HFFc6 (cell line): ENCODE results near the gene C16orf92. TPM values are rescaled to one million over a fixed set of nuclear protein-coding genes. Genes with fewer than 3 reads are reported as not detected.
A peak's percentile ranks its signal among the peaks of the same experiment; 100 is the strongest.

ENCODE experiments used
- DNase-seq: peaks from one replicate; pipeline ENCODE4 v3.0.0-alpha.2; 2018
- H3K27ac Mint-ChIP-seq: 2 replicates; pipeline ENCODE4 v1.8.0; 2020; ENCODE audit warnings: mild to moderate bottlenecking, mixed read lengths
- H3K27me3 Mint-ChIP-seq: 2 replicates; pipeline ENCODE4 v1.8.0; 2021; ENCODE audit warnings: mild to moderate bottlenecking, moderate library complexity, mixed read lengths; ENCODE audit not compliant: insufficient read depth
- H3K36me3 Mint-ChIP-seq: 2 replicates; pipeline ENCODE4 v1.8.0; 2021; ENCODE audit warnings: low read depth, mixed read lengths
- H3K4me1 Mint-ChIP-seq: 2 replicates; pipeline ENCODE4 v1.8.0; 2020; ENCODE audit warnings: low read depth, mixed read lengths
- H3K4me3 Mint-ChIP-seq: 2 replicates; pipeline ENCODE4 v1.8.0; 2020; ENCODE audit warnings: mild to moderate bottlenecking, moderate library complexity, mixed read lengths
- H3K9me3 Mint-ChIP-seq: 2 replicates; pipeline ENCODE4 v1.8.0; 2020; ENCODE audit warnings: mild to moderate bottlenecking, mixed read lengths
- total RNA-seq, 6 experiments: library from RNA; stranded (reverse); fragmentation: NEBNext Ultra II Directional; extraction: Animal tissue kit (Norgen Biotek cat#: 25700); gene quantifications; 2 replicates in 1 of 6; 3 replicates in 5 of 6; pipeline ENCODE4 v1.2.3, GENCODE V29; 2021
- TF ChIP-seq, protein P1 (sequence below): fragments of 200-600 bp; sonication (generic); IDR thresholded peaks from 2 replicates; pipeline ENCODE4 v1.5.0; 2021; ENCODE audit warnings: antibody characterized with exemption, mild to moderate bottlenecking

C16orf92 gene
- total RNA-seq, 6 experiments from 2014 or later, result not detected

DNA sequence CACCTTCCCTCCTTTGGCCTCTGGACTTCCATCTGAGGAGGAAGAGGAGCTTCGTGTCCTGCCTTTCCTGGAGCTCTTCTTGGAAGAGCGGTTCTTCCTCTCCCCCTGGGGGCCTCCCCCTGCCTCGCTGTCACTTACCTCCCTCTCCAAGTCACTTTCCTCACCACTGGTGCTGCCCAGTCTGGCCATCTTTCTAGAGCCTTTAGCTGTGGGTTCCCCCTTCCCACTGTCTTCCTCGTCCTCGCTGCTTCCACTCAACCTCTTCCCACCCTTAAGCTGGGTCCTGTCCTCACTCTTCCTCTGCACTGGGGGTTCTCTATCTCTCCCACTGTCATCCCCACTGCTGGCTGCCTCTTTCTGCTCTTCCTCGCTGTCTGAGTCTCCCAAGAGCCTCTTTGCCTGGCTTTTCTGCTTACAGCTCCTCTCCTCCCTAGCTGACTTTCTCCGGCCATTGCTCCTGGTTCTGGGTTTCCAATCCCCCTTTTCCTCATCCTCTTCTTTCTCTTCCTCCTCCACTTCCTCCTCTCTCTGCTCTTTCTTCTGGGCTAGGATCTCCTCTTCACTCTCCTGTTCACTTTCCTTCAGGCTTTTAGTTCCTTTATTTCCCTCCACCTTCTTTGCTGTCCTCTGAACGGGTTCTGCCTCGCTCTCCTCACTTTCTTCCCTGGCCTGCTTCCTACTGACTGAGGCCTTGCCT lies 28.9 kb upstream of the C16orf92 start:
- H3K36me3 Mint-ChIP-seq, result peaks cover 33% of the 10 kb centered on the region
- TF ChIP-seq, protein P1, sequence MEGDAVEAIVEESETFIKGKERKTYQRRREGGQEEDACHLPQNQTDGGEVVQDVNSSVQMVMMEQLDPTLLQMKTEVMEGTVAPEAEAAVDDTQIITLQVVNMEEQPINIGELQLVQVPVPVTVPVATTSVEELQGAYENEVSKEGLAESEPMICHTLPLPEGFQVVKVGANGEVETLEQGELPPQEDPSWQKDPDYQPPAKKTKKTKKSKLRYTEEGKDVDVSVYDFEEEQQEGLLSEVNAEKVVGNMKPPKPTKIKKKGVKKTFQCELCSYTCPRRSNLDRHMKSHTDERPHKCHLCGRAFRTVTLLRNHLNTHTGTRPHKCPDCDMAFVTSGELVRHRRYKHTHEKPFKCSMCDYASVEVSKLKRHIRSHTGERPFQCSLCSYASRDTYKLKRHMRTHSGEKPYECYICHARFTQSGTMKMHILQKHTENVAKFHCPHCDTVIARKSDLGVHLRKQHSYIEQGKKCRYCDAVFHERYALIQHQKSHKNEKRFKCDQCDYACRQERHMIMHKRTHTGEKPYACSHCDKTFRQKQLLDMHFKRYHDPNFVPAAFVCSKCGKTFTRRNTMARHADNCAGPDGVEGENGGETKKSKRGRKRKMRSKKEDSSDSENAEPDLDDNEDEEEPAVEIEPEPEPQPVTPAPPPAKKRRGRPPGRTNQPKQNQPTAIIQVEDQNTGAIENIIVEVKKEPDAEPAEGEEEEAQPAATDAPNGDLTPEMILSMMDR, result no peak
- DNase-seq, result no peak
- peak overlapping the region; percentile 98 for H3K27ac Mint-ChIP-seq
- peaks cover 5% of the 10 kb centered on the region for H3K27me3 Mint-ChIP-seq
- H3K4me1 Mint-ChIP-seq, result peaks cover 29% of the 10 kb centered on the region
- H3K9me3 Mint-ChIP-seq, result no peaks in the 10 kb centered on the region
- H3K4me3 Mint-ChIP-seq, result peak overlapping the region; percentile 95

DNA sequence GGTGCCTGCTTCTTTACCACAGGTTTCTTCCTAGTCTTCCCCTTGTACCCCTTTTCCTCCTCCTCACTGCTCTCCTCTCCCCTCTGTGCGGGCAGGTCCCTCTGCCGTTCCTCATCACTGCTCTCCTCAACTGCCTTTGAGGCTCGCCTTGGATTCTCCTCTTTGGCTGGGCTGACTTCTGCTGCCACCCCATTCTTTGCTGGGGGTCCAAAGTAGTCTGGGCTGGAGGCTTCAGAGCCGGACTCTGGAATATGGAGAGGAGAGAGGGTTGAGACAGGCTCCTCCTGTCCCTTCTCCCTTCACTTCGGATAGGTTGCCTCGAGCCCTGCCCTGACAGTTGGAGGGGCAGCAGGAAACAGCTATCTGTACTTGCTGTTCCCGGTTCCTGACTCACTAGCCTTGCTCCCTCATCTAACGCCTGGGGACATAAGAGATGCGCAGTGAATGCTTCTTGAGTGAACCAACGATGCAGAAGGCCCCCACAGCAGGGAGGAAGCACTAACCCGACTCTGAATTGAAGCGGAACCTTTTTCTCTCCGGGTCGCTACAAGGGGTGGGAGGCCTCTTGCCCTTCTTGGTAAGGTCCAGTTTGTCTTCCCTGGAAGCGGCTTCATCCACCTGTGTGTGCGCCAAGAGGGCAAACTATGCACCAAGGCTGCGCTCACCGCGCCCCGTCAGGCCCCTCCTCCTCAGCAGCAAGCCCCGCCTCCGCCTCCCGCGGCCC lies 28.2 kb upstream of the C16orf92 start:
- H3K36me3 Mint-ChIP-seq, result peaks cover 38% of the 10 kb centered on the region
- DNase-seq, result peak; percentile 96
- peaks cover 29% of the 10 kb centered on the region for H3K4me1 Mint-ChIP-seq
- no peaks in the 10 kb centered on the region for H3K9me3 Mint-ChIP-seq
- H3K4me3 Mint-ChIP-seq, result peak overlapping the region; percentile 95
- TF ChIP-seq, protein P1, result no peak
- peaks cover 5% of the 10 kb centered on the region for H3K27me3 Mint-ChIP-seq
- H3K27ac Mint-ChIP-seq, result peak overlapping the region; percentile 98

DNA sequence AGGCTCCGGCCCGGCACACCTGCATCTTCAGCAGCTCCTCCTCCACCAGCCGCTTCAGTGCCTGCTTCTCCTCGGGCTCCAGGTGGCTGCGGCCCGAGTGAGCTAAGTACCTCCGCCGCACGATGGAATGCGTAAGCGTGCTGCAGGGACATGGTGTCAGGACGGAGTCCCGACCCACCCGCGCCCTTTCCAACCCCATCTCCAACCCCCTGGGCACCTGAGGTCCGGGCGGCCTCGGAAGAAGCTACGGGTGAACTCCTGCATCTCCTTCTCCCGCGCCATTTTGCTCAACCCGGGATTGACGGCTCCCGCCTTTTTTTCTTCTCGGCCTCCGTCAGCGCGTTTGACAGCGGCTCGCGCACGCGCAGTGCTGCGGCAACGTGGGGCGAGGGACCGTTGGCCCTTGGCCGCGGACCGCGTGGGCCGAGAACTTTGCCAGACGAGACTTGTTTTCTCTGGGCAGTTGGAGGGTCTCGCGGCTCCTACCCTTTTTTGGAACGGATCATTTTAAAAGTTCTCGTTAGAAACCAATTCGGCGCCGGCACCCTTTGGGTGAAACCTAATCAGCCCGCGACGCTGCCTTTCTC lies 27.6 kb upstream of the C16orf92 start, which contains the start of gene HIRIP3:
HIRIP3 (minus strand) TSS at position 294 of the 587 bp plus-strand sequence; CDS start at position 282, 12 bp downstream.
- H3K4me1 Mint-ChIP-seq, result peaks cover 29% of the 10 kb centered on the region
- no peaks in the 10 kb centered on the region for H3K9me3 Mint-ChIP-seq
- peak within 1 kb of the TSS; percentile 95 for H3K4me3 Mint-ChIP-seq
- H3K36me3 Mint-ChIP-seq, result peaks cover 35% of the 10 kb centered on the region
- DNase-seq, result peak; percentile 42
- H3K27ac Mint-ChIP-seq, result peak within 1 kb of the TSS; percentile 98
- TF ChIP-seq, protein P1, result no peak
- H3K27me3 Mint-ChIP-seq, result peaks cover 5% of the 10 kb centered on the region

DNA sequence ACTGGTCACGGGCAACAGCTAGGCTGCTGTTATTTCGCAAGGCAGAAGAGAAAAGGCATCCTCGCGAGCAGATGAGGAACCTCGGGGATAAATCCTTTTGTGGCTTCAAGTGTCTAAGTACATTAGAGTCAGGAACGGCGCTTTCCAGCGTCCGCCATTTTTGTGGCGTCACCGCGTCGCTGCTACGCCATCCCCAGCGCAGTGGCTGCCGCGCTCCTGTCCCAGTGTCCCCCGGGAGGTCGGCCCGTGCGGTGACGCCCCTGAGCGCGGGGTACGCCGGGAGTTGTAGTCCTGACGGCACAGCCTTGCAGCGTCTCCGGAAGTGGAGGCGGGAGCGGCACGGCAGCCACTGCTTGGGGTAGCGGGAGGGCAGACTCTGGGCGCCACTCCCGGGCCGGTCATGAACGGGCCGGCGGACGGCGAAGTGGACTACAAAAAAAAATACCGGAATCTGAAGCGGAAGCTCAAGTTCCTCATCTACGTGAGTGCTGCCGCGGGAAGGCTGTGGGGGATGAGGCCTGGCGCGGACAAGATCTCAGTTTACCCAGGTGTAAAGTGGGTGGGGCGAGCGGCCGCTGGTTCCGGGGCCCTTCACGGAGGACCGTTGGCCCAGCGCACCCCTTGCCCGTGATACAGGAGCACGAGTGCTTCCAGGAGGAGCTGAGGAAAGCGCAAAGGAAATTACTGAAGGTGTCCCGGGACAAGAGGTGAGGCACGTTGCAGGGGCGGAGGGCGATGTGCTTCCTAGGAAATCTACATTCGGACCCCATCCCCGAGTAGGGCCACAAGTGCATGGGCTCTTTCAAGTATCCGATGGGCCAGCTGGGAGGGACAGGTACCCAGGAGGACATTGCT lies 26.9 kb upstream of the C16orf92 start, which contains the start of gene INO80E:
INO80E (plus strand) TSS at position 331 of the 855 bp plus-strand sequence; CDS start at position 401, 70 bp downstream.
- Mint-ChIP-seq H3K4me1 (peaks cover 29% of the 10 kb centered on the region), H3K36me3 (peaks cover 33% of the 10 kb centered on the region), H3K27ac (peak within 1 kb of the TSS; percentile 98), H3K4me3 (peak within 1 kb of the TSS; percentile 95), H3K9me3 (no peaks in the 10 kb centered on the region), H3K27me3 (peaks cover 5% of the 10 kb centered on the region)
- peak; percentile 95 for DNase-seq
- TF ChIP-seq, protein P1, result no peak

DNA sequence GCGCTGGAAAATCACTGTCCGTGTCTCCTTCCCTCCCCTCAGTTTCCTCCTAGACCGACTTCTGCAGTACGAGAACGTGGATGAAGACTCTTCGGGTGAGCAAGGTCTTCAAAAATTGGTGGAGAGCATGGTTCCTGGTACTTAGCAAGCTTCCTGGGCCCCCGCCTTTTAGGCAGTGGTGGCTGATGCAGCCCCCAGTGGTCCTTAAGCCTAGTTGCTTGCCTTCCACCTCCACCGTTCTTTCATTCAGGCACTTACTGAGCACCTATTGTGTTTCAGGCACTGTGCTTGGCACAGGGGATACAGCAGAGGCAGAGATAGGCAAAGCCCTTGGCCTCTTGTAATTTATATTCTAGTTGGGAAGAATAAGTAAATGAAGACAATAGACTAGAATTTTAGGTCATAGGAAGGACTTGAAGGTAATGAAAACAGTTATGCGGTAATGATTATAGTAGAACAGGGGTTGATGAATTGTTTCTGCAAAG lies 26.2 kb upstream of the C16orf92 start:
- H3K9me3 Mint-ChIP-seq, result no peaks in the 10 kb centered on the region
- no peak for DNase-seq
- peak overlapping the region; percentile 98 for H3K27ac Mint-ChIP-seq
- H3K4me1 Mint-ChIP-seq, result peaks cover 29% of the 10 kb centered on the region
- TF ChIP-seq, protein P1, result no peak
- peaks cover 5% of the 10 kb centered on the region for H3K27me3 Mint-ChIP-seq
- H3K4me3 Mint-ChIP-seq, result peak overlapping the region; percentile 95
- H3K36me3 Mint-ChIP-seq, result peaks cover 33% of the 10 kb centered on the region
